Measurements from ENCODE around the gene LRP3.
A peak's percentile ranks its signal among the peaks of the same experiment; 100 is the strongest.
"Not testable (repeated sequence)": the region's sequence is repeated elsewhere in the genome, so short reads cannot be mapped to it uniquely, and the experiment has no call there.

LRP3 gene

DNA sequence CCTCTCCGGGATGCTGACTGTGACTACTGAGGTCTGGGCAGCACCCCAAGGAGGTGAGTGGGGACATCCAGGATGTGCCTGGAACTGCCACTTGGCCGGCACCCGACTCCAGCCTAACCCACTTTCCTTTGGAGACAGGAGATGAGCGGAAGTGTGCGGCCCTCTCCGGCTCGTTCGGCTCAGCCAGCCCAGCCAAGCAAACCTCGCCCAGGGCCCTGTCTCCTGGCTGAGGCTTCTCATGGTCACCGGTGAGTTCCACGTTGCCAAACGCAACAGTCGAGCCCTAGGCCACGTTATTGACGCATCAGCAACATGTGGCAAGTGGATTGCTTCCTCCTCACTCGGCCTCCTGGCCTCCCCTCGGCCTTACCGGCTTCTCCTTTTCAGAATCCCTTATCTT, 26.0 kb downstream of the LRP3 start:
- DNase-seq = no peak

DNA sequence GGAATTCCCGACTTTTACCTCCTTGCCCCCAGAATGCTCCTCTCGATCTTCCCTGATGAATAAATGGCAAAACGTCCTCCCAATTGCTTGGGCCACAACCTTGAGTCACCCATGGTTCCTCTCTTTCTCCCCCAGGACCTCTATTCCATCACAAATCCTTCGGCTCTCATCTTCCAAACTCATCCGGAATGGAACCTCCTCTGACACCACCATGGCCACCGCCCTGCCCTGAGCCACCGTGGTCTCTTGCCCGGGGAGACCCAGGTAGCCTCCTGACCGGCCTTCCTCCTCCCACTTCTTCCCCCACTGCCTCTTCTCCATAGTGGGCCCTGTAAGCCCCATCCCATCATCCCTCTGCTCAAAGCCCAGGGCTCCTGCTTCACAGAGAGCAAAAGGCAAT, 26.6 kb downstream of the LRP3 start:
- DNase-seq = no peak

DNA sequence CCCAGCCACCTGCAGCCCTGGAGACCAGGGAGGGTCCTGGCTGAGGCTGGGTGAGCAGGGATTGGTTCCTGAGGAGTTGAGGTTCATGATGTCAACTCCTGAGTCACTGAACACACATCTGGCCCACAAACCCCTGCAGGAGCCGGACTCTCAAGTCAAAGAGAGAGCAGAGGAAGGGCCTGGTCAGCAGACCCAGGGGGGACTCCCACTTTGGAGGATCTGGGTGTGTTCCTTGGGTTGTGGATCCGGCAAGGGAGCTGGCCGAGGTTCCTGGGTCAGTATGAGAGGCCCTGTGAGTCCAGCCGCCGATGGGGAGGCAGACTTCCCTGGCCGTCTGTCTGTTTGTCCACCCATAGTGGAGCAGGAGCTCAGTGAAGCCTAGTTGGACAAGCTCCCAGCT, 27.5 kb downstream of the LRP3 start:
- no peak for DNase-seq

DNA sequence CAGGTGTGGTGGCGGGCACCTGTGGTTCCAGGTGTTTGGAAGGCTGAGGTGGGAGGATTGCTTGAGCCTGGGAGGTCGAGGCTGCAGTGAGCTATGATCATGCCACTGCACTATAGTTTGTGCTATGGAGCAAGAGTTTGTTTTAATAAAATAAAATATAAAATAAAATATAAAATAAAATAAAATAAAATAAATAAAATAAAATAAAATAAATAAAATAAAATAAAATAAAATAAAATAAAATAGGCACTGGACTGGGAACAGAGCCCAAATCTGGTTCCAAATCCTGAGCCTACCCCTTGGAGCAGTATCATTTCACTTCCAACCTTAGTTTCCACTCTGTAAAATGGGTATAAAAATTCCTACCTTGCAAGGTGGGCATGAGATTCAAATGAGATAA, 28.1 kb downstream of the LRP3 start:
- not testable (repeated sequence) for DNase-seq

DNA sequence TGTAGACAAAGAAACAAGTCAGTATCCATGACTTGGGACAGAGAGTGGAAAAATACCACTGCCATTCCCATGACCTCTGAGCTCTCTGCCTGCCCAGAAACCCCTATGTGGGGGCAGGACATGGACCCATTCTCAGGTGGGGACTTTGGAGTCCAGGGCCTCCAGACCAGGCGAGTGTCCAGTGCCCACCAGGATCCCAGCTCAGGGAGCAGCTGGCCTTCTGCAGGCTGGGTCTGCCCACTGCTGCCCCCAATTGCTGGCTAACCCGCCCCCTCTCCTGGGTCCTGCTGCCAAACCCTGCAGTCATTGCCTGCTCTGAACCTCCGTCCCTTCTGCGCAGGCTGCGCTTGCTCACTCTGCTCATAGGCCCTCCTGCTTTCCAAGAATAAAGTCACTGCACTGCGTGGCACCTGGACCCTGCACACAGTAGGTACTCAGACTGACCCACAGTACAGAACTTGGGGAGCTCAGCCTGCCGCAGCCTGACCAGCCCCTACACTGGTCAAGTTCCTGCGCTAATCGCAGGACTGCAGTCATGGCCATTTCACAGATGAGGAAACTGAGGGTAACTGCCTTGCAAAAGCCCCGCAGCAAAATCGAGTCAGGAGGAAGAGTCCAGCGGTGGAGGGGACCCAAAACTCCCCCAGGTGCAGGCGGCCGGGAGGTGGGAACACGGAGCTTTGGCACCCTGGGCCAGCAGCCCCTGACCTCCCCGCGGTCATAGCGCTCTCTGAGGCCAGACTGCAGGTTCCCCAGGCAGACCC, 30.7 kb downstream of the LRP3 start:
- DNase-seq = no peak

DNA sequence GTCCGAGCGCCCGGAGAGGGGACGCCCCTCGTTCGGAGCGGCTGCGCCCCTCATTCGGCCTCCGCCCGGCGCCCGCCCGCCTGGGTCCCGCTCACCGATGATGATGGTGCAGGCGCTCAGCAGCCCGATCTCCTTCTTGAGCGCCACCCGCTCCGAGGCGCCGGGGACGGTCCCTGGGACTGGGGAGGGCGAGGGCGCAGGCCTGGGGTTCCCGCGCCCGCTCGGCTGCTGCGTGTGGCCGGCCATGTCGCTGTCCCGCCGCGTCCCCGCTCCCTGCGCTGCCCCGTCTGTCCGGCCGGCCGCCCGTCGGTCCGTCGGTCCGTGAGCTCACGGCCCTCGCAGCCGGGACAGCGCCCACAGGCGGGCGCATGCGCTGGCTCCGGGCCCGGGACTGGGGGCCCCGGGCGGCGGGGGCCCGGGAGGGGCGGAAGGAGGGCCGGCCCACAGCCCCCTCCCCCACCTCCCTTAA, 31.4 kb downstream of the LRP3 start, which contains the start of gene SLC7A10:
Gene SLC7A10 (minus strand): TSS at position 393 of the 469 bp plus-strand sequence. CDS start 147 bp downstream, at position 246.
- DNase-seq = no peak

DNA sequence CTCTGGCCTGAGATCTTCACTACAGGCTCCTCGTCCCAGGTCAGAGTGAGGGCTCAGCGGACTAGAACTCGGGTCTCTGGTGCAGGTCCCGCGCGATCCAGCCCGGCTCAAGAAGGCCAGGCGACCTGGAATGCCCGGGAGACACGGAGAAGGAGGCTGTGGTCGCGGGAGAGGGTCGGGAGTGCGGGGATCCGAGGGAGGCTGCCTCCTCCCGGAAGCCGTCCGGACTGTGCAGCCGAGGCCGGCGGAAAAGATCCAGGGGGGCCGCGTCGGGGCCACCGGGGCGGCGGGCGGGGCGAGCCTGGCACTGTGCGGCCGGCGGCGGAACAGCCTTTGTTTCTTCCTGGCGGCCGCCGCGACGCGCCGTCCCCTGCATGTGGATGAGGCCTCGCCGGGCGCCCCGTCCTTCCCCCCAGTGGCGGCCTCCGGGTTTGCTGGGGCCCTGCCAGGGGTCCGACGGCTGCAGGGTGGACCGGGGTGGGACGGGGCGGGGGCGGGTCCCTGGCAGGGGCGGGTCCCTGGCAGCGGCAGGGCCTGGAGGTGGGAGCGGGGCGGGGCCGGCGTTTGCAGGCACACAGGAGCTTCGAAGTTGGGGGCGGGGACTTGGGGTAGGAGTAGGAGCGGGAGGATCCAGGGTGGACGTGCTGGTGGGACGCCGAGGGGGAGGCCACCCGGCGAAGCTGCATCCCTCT, 32.6 kb downstream of the LRP3 start:
- no peak for DNase-seq

DNA sequence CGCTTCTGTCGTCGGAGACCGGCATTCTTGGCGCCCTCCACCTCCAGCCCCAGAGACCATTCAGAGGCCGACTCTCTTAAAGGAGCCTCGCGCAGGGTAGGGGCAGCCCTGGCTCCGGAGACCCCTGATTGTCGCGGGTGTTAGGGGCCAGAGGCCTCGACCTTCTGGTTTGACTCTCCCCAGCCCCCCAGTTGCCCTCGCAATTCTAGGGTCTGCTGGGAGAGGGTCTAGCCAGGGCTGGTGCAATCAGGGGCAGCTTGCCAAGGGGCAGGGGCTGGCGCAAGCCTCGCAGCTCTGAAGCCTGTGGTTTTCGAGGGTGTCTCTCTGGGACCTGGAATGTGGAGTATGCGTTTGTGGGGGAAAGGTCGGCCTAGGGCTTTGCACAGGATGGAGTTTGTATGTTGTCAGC, 33.1 kb downstream of the LRP3 start:
- DNase-seq = no peak

DNA sequence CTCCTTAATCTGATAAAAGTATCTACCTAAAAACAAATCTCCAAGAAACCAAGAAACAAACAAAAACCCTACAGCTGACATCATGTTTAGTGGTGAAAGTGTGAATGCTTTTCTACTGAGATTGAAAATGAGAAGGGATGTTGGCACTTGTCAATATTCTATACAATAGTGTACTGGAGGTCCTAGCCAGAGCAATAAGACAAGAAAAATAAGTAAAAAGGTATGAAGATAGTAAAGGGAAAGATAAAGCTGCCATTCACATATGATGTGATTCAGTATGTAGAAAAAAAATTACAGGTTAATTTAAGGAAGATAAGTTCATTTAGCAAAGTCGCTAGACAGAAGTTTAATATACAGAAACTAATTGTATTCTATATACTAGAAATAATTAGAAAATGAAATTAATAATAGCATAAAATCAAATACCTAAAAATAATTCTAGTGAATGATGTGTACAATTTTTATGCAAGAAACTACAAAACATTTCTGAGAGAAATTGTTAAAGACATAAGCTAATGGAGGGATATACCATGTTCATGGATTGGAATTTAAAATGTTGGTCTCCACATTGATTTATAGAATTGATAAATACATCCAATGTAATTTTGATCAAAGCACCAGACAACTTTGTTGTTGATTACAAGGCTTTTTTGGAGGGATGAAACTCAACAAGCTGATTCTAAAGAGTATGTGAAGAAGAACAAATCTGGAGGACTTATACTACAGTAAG, 33.9 kb downstream of the LRP3 start:
- DNase-seq = no peak

DNA sequence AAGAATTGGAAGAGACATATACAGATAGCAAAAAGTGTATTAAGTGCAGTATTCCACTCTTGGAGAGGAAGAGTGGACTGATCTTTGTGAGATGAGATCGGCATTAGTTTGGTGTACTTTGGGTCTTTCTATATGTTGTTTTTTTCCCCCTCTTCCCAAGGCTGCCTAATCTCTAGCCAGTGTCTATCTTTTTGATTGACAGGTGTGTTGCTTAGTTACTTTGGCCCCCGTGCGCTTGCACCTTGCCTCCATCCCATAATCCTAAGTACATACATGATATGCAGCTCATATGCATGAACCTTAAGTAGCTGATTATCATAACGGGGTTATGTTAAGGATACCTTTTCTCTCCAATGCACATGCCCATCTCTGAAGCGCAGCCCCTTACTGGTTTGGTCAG, 35.8 kb downstream of the LRP3 start:
- DNase-seq = no peak

DNA sequence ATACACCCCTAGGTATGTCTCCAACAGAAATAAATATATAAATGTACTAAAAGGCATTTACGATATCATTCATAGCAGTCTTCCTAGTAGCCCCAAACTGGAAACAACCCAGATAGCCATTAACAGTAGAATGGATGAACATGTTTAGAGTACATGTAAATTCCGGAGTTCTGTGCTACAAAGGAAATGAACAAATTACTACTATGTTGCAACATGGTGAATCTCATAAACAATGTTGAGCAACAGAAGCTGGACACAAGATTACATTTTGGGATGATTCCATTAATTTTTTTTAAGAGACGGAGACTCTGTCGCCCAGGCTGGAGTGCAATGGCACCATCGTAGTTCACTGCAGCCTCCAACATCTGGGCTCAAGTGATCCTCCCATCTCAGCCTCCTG, 37.4 kb downstream of the LRP3 start:
- DNase-seq = no peak

DNA sequence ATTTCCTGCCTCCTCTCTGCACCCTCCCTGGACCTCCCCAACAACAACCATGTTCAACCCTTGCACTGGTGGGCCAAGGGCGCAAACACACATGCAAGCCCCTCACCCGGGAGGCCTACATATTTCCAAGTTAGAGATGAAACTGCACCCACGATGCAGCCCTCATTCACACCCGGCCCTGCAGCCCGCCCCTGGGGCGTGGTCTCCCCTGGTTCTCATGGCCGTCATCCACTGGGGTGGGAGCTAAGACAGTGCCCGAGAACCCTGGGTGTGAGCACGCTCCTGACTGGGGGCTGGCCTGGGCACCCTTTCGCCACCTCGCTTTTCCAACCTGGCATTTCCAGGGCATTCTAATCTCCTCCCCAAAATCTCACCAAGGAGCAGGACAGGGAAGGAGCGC, 38.5 kb downstream of the LRP3 start:
- no peak for DNase-seq

DNA sequence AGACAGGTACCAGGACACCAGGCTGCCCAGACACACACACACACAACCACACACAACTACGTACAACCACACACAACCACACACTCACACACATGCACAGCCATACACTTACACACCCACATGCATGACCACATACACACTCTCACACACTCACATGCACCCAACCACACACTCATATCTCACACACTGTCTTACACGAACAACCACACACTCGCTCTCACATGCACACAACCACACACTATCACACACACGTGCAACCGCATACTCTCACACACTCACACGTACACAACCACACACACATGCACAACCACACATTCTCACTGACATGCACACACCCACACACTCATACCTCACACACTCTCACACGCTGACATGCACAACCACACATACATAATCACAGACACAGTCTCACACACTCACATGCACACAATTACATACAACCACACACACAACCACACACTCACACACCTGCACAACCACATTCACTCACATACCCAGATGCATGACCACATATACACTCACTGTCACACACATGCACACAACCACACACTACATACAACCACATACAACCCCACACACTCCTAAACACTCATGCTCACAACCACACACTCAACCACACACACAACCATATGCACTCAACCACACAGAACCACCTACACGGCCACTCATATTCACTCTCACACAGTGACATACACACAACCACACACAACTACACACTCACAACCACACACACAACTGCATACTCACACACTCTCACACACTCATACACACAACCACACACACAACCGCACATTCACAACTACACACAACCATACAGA, 39.1 kb downstream of the LRP3 start:
- no peak for DNase-seq

DNA sequence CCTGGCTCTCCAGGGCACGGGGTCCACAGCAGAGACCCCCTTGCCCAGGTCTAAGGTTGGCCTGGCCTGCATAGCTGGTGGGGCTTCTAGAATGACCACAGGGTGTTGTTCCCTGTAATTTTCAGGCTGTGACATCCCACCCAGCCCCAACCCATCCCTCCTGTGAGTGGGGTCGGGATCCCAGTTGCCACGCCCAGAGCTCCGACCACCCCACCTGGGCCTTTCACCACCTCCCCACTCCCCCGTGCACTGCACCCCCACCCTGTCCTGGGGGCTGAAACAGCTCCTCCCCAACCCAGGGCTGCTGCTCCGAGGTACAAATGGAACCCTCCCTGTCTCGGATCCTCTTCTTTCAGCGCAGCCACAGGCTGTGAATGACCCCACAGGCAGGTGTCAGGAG, 40.0 kb downstream of the LRP3 start:
- DNase-seq = no peak

DNA sequence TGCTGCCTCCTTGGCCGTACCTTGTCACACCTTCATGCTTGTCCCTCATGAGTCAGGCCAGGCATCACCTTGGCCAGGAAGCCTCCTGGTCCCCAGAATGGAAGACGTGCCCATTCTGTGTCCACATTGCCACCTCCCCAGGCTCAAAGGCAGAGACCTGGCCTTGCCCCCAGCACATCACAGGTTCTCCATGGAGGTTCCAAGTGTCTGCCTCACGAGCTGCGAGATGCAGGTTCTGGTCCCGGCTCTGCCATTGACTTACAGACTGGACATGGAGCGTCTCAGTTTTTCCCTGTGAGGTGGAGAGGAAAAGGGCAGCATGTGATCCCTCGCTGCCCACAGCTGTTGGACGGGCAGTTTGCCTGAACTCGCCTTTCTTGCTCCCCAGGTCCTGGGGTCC, 40.6 kb downstream of the LRP3 start:
- no peak for DNase-seq

DNA sequence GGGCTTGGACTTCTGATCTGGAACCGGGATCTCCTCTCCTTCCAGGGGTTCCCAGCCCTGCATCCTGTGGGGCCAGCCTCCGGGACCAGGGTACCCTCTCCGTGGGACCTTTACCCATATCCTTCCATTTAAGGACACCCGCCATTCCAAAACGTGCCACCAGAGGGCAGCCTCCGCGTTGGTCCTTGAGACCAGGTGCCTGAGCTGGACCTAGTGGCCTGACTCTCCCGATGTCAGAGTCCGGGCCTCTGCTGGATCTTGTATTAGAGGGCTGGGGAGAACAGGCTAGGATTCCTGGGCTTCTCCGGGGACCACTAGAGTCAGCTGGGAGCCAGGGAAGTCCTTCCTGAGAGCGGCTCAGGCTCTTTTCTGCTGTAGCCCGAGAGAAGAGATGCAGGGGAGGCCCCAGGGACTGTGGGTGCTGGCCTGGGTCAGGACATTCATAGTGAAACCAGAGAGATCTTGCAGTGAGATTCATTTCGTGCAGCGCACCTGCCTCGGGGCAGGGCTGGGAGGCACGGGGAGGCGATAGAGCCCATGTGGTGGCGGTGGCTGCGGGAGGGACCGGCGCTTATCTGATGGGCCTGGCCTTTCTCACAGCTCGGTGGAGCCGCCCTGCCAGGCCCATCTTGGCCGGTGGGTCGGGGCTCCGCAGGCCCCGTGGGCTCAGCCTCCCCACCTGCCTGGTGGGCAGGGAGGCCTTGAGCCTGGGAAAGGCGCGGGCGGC, 41.3 kb downstream of the LRP3 start:
- peak; percentile 78 for DNase-seq

DNA sequence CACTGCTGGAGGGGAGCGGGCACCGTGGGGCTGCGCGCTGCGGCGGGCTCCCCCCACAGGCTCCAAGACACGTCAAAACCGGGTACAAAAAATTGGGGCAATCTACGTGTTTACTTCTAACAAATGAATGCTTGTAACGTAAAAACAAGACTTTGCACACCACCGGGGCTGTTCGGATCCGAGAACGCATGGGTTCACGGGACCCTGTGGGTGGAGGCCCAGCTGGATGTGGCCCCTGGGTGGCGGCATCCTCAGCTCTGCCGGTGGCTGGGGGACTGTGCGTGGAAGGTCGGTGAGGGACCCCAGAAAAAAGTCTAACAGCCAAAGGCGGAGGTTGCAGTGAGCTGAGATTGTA, 41.8 kb downstream of the LRP3 start:
- DNase-seq = no peak

DNA sequence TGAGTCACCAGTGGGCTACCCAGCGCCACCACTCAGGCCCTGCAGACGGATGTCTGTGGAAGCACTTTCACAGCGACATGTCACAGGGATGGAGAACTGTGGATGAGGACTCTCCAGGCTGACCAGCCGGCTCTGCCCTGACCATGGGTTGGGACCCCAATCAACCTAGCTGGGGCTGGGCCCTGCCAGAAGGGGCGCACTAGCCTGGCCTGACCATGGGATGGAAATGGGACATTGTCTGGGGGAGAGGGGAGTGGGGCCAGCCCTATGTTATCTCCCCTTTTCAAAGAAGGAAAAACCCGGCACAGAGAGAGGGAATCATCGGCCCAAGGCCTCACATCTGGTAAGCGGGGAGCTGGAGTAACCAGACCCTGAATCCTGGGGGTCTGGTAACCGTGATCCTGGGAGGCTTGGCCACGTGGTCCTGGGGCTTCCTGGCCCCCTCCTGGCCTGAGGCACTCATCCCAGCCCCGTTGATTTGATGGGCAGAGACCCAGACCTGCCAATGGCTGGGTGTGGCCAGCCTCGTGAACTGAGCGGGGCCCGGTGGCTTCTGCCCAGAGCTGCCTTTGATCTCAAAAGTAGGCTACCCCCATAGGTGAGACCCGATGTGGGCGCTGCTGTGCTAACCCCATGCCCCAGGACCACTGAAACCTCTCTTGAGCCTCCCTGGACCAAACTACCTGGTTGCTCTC, 42.7 kb downstream of the LRP3 start:
- no peak for DNase-seq

DNA sequence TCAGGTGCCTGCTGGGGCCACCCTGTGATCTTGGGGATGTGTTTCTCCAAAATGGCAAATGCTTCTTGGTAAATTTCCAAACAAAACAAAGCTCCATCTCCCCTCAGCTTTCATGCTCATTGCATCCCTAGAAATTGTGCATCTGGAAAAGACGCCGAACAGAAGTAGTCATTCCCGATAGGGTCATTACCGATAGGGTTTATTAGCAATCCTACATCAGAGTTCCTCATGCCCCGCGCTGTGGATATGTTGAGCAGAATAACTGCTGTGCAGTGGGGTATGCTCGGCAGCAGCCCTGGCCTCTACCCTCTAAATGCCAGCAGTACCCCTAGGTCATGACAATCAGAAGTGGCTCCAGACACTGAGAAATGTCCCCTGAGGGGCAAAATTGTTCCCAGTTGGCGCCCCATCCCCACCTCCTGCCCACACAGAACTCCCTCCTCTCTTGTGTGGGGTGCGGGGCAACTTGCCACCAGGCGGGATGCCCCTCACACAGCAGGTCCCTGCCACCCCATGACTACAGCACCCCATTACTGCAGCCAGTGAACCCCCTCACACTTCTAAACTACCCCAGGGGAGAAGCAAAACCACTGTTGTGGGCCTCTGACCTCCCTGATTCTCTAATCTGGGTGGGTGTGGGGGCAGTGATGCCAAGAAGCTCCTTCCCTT, 44.5 kb downstream of the LRP3 start:
- no peak for DNase-seq

DNA sequence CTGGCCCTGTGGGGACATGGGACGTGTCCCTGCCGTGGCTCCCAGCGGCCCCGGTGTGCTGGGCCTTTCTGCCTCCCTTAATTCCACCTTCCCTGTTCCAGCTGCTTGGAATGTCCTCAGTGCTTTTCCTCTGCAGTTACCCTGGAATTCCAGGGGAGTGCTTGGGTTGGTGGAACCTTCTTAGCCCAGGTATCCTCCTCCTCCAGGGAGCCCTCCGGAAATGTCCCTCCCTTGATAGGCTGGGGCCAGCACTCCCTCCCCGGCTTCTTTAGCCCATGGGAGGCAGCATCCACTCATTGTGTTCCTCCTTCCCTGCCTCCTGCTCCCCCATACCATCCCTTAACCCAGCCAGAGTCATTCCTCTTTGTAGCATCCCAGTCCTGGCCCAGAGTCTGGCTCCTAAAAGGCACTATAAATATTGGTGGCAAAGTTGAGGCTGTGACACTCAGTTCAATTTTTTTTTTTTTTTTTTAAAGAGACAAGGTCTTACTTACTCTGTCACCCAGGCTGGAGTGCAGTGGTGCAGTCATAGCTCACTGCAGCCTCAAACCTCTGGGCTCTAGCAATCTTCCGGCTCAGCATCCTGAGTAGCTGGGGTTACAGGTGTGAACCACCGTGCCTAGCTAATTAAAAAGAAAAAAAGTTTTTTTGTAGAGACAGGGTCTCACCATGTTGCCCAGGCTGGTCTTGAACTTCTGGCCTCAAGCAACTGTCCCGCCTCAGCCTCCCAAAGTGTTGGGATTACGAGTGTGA, 45.3 kb downstream of the LRP3 start:
- DNase-seq = no peak

All from activated CD4-positive, alpha-beta T cell treated with anti-CD3 and anti-CD28 coated beads, Interleukin-2, amount 50 U/mL, for 1 hour (primary cell).